Non-pigmented ciliary epithelial cell (primary cell): ENCODE measurements around the gene SORL1.
"Not testable (repeated sequence)": the region's sequence is repeated elsewhere in the genome, so short reads cannot be mapped to it uniquely, and the experiment has no call there.

Experiments used
- DNase-seq: peaks from one replicate; pipeline ENCODE4 v3.0.0-alpha.2; 2010; ENCODE audit warnings: low read depth

SORL1 gene

GRCh38 chr11:121474680-121475079 is 22.6 kb downstream of the SORL1 start:
- no peak for DNase-seq

- DNase-seq, result no peak
Measured at GRCh38 chr11:121476379-121477032, 24.4 kb downstream of the SORL1 start.

- no peak for DNase-seq
Measured at GRCh38 chr11:121478226-121478894, 26.2 kb downstream of the SORL1 start.

GRCh38 chr11:121478895-121479697 is 27.0 kb downstream of the SORL1 start:
- no peak for DNase-seq

- DNase-seq, result no peak
Measured at GRCh38 chr11:121479698-121480238, 27.7 kb downstream of the SORL1 start.

GRCh38 chr11:121481484-121482230 is 29.5 kb downstream of the SORL1 start:
- not testable (repeated sequence) for DNase-seq

GRCh38 chr11:121482231-121483129 is 30.4 kb downstream of the SORL1 start:
- no peak for DNase-seq

GRCh38 chr11:121483805-121484480 is 31.8 kb downstream of the SORL1 start:
- no peak for DNase-seq

GRCh38 chr11:121485216-121485615 is 33.1 kb downstream of the SORL1 start:
- no peak for DNase-seq

GRCh38 chr11:121486054-121486453 is 33.9 kb downstream of the SORL1 start:
- no peak for DNase-seq

GRCh38 chr11:121487191-121487590 is 35.1 kb downstream of the SORL1 start:
- DNase-seq, result no peak

GRCh38 chr11:121488170-121488569 is 36.1 kb downstream of the SORL1 start:
- DNase-seq, result no peak

GRCh38 chr11:121488641-121489040 is 36.5 kb downstream of the SORL1 start:
- no peak for DNase-seq

- DNase-seq, result no peak
Measured at GRCh38 chr11:121489823-121490222, 37.7 kb downstream of the SORL1 start.

- DNase-seq, result no peak
Measured at GRCh38 chr11:121494355-121495099, 42.4 kb downstream of the SORL1 start.

- DNase-seq, result no peak
Measured at GRCh38 chr11:121497176-121497998, 45.3 kb downstream of the SORL1 start.

- no peak for DNase-seq
Measured at GRCh38 chr11:121499405-121499804, 47.3 kb downstream of the SORL1 start.

- DNase-seq, result no peak
Measured at GRCh38 chr11:121500275-121500674, 48.2 kb downstream of the SORL1 start.

- DNase-seq, result no peak
Measured at GRCh38 chr11:121500717-121501116, 48.6 kb downstream of the SORL1 start.
